ENCODE data around the gene ANTXR2. TPM values are rescaled to one million over a fixed set of nuclear protein-coding genes. Genes with fewer than 3 reads are reported as not detected.

The ANTXR2 gene
- total and polyA plus RNA-seq, 2 donors (not counting 3 experiments of a cell fraction or from before 2014, with no cell fraction given): 6.6 to 64.6 TPM

DNA sequence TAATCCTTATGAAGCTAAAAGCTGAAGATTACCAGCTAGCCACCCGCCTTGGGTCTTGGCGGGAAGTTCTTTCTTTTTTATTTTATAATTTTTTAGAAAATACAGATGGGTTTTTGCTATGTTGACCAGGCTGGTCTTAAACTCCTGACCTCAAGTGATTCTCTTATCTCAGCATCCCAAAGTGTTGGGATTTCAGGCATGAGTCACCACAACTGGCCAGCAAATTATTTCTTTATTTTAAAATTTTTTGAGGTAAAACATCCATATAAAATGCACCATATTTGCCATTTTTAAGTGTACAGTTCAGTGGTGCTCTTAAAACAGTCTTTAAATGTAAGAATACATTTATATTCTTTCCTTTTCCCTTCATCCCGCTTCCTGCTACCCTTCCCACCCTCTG lies 40.6 kb upstream of the ANTXR2 start:
- TF ChIP-seq EZH2 (IDR thresholded peaks at IDR 0.05; ENCODE audit: borderline replicate concordance, low read depth, low read length, severe bottlenecking) (no peak), MYC (IDR thresholded peaks at IDR 0.05; ENCODE audit: low read depth, low read length) (no peak), POLR2AphosphoS5 (IDR thresholded peaks at IDR 0.05; ENCODE audit: insufficient read depth, low read depth, low read length) (no peak), JUN (IDR thresholded peaks at IDR 0.05; ENCODE audit: borderline replicate concordance, insufficient read depth, insufficient read length, low read depth) (no peak), MAX (IDR thresholded peaks at IDR 0.05; ENCODE audit: insufficient read depth, insufficient read length) (no peak), GATA2 (IDR thresholded peaks at IDR 0.05; ENCODE audit: insufficient read depth, insufficient read length, low read depth, low read length) (no peak)
- intact Hi-C loops (cut with micrococcal nuclease) (no loop called here), dilution Hi-C loops (cut with MboI; ENCODE audit: extremely low pct_ligation_motif_present, low sequenced_read_pairs) (no loop called here)
- POLR2A ChIA-PET: no interaction called here
- H3K27me3 ChIP-seq (ENCODE audit: control insufficient read depth in 2 of 2, insufficient read depth in 2 of 2, low read length in 2 of 2): no peaks in the 10 kb centered on the region
- CTCF ChIA-PET: interaction anchor here (0.6 kb wide), 1 partner anchor 12 kb away, joined by 3 read pairs; no protein-coding TSS in a partner anchor
- H3K9me1 ChIP-seq (replicated peaks; ENCODE audit: control insufficient read depth, extremely low read depth, insufficient read depth, low read length): no peaks in the 10 kb centered on the region
- H2AFZ ChIP-seq (ENCODE audit: low read depth, low read length): no peak overlapping the region
- DNase-seq (ENCODE audit: low read depth, low spot score): no peak
- H4K20me1 ChIP-seq (replicated peaks; ENCODE audit: control insufficient read depth, extremely low read depth, insufficient read depth, low read length): no peaks in the 10 kb centered on the region
- no peak for FAIRE-seq
- H3K79me2 ChIP-seq (ENCODE audit: control insufficient read depth, insufficient read depth, low read length): no peaks in the 10 kb centered on the region
- H3K4me2 ChIP-seq (ENCODE audit: insufficient read depth, low read length): no peak overlapping the region
- H3K4me3 ChIP-seq (replicated peaks in 1 of 3; ENCODE audit: insufficient read depth in 1 of 3, low read depth in 1 of 3, low read length in 3 of 3): no peak overlapping the region
- H3K27ac ChIP-seq (ENCODE audit: insufficient read depth, low read depth, low read length): no peak overlapping the region
- BruUV-seq (replicated peaks): no TSS peak
- H3K4me1 ChIP-seq (ENCODE audit: control insufficient read depth, extremely low read depth, insufficient read depth, low read length): no peaks in the 10 kb centered on the region
- no peaks in the 10 kb centered on the region for H3K9me3 ChIP-seq (replicated peaks; ENCODE audit: control insufficient read depth, insufficient read depth, low read length)
- H3K9ac ChIP-seq (replicated peaks; ENCODE audit: extremely low read depth, insufficient read depth, low read length): no peak overlapping the region
- no peaks in the 10 kb centered on the region for H3K36me3 ChIP-seq (ENCODE audit: control insufficient read depth in 2 of 2, extremely low read depth in 1 of 2, insufficient read depth in 2 of 2, low read length in 2 of 2)

DNA sequence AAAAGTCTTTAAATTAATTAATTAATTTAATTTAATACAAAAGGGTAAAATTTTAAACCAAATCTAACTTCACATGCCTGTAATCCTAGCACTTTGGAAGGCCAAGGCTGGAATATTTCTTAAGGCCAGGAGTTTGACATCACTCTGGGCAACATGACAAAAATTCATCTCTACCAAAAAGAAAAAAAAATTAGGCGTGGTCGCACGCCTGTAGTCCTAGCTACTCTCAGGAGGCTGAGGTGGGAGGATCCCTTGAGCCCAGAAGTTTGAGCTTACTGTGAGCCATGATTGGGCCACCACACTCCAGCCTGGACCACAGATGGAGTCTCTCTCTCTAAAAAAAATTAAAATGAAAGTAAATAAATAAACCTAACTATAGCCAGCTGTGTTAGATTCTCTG lies 39.2 kb upstream of the ANTXR2 start:
- no peaks in the 10 kb centered on the region for H3K9me3 ChIP-seq (replicated peaks; ENCODE audit: control insufficient read depth, insufficient read depth, low read length)
- dilution Hi-C loops (cut with MboI; ENCODE audit: extremely low pct_ligation_motif_present, low sequenced_read_pairs) (no loop called here), intact Hi-C loops (cut with micrococcal nuclease) (no loop called here)
- H3K27me3 ChIP-seq (ENCODE audit: control insufficient read depth in 2 of 2, insufficient read depth in 2 of 2, low read length in 2 of 2): no peaks in the 10 kb centered on the region
- FAIRE-seq (no peak), DNase-seq (ENCODE audit: low read depth, low spot score) (no peak)
- no TSS peak for BruUV-seq (replicated peaks)
- no peaks in the 10 kb centered on the region for H4K20me1 ChIP-seq (replicated peaks; ENCODE audit: control insufficient read depth, extremely low read depth, insufficient read depth, low read length)
- H3K4me1 ChIP-seq (ENCODE audit: control insufficient read depth, extremely low read depth, insufficient read depth, low read length): no peaks in the 10 kb centered on the region
- no peak overlapping the region for H3K9ac ChIP-seq (replicated peaks; ENCODE audit: extremely low read depth, insufficient read depth, low read length)
- H3K79me2 ChIP-seq (ENCODE audit: control insufficient read depth, insufficient read depth, low read length): no peaks in the 10 kb centered on the region
- TF ChIP-seq CTCF (IDR thresholded peaks at IDR 0.05; ENCODE audit: extremely low read depth in 1 of 2, insufficient read depth in 1 of 2, low read depth in 1 of 2, low read length in 2 of 2): no peak
- no peak for TF ChIP-seq POLR2A (IDR thresholded peaks at IDR 0.05; ENCODE audit: low read depth, low read length)
- no peak for TF ChIP-seq EZH2 (IDR thresholded peaks at IDR 0.05; ENCODE audit: borderline replicate concordance, low read depth, low read length, severe bottlenecking)
- no peak for TF ChIP-seq GATA2 (IDR thresholded peaks at IDR 0.05; ENCODE audit: insufficient read depth, insufficient read length, low read depth, low read length)
- TF ChIP-seq FOS (IDR thresholded peaks at IDR 0.05; ENCODE audit: borderline replicate concordance, insufficient read depth, low read length): no peak
- no peak for TF ChIP-seq MYC (IDR thresholded peaks at IDR 0.05; ENCODE audit: low read depth, low read length)
- no peak for TF ChIP-seq MAX (IDR thresholded peaks at IDR 0.05; ENCODE audit: insufficient read depth, insufficient read length)
- TF ChIP-seq JUN (IDR thresholded peaks at IDR 0.05; ENCODE audit: borderline replicate concordance, insufficient read depth, insufficient read length, low read depth): no peak
- TF ChIP-seq POLR2AphosphoS5 (IDR thresholded peaks at IDR 0.05; ENCODE audit: insufficient read depth, low read depth, low read length): no peak
- no peak overlapping the region for H2AFZ ChIP-seq (ENCODE audit: low read depth, low read length)
- H3K4me2 ChIP-seq (ENCODE audit: insufficient read depth, low read length): no peak overlapping the region
- no peak overlapping the region for H3K4me3 ChIP-seq (replicated peaks in 1 of 3; ENCODE audit: insufficient read depth in 1 of 3, low read depth in 1 of 3, low read length in 3 of 3)
- H3K36me3 ChIP-seq (ENCODE audit: control insufficient read depth in 2 of 2, extremely low read depth in 1 of 2, insufficient read depth in 2 of 2, low read length in 2 of 2): no peaks in the 10 kb centered on the region
- no peak overlapping the region for H3K27ac ChIP-seq (ENCODE audit: insufficient read depth, low read depth, low read length)
- H3K9me1 ChIP-seq (replicated peaks; ENCODE audit: control insufficient read depth, extremely low read depth, insufficient read depth, low read length): no peaks in the 10 kb centered on the region
- ChIA-PET CTCF (no interaction called here), POLR2A (no interaction called here)

Data from endothelial cell of umbilical vein (primary cell).